T-helper 2 cell treated with Interferon-gamma antibody and Interleukin-4, amounts not matched to agents 100 ng/mL and 5 ng/mL, for 36 hours (primary cell): ENCODE data around the gene DRD5. TPM values are rescaled to one million over a fixed set of nuclear protein-coding genes. Genes with fewer than 3 reads are reported as not detected.

Source experiments
- intact Hi-C: fragments of 100-400 bp; cut with micrococcal nuclease; formaldehyde crosslinking; loops from one replicate; pipeline ENCODE4 v1.15.1; 2023
- total RNA-seq: library from RNA; stranded (reverse); gene quantifications from 2 replicates; pipeline ENCODE4 v1.2.3, GENCODE V29; 2022

The DRD5 gene
- total RNA-seq, 1 donor from 2014 or later, result not detected

DNA sequence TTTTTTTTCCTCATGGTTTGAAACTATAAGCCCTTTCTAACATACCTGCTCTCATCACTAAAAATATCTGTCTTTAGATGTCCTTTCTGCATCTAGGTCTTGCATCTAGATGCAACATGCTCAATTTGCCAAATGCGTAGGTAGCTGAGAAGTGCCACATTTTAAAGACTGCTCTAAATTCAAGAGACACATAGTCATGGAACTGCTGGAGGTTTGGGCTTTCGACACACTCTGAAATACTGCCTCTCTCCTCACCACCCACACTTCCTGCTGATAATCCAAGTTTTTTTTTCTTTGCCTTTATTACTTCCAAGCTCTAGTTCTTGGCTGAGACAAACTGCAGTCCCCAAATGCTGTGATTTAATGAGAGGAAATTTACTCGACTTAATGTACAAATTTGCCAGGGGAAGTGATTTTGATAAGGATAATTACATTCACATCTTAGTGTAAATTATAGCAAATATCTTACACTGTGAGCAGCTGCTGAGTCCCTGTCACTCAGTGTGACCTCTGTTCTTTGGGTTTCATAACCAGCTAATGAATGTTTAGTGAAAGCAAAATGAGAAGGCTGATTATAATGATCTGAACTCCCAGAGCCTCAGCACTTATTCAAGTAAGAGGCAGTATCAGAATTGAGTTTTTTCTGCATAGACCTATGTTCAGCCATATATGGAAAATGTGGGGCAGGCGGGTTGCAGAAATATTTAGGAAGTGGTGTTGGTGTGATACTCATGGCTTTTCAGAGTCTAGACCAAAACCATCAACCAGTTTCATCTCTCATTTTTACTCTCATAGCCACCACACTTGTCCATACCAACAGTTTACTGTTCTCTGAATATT, 31.3 kb downstream of the DRD5 start:
- intact Hi-C loops, result no loop called here

DNA sequence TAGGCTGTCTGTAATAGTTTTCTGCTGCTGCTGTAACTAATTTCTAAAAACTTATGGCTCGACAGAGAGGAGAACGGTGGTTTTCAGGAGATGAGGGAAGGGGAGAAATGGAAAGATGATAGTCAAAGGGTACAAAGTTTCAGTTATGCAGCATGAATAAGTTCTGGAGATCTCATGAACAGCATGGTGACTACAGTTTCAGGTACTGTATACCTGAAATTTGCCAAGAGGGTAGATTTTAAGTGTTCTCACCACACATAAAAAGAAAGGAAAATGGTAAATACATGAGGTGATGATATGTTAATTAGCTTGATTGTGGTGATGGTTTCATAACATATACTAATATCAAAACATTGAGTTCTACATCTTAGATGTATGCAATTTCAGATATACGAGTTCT, 34.9 kb downstream of the DRD5 start:
- intact Hi-C loops, result no loop called here

DNA sequence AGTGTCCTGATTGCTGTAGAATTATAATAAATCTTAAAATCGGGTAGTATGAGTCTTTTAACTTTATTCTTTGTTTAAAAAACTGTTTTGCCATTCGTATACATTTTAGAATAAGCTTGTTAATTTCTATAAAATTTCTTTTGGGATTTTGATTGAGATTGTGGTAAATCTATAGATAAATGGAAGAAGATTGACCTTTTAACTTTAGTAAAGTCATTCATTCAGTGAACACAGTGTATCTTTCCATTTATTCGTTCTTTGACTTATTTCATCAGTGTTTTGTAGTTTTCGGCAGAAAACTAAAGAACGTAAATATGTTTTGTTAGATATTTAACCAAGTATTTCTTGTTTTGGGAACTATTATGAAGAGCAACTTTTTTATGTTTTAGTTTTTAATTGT, 38.9 kb downstream of the DRD5 start:
- intact Hi-C loops, result no loop called here

DNA sequence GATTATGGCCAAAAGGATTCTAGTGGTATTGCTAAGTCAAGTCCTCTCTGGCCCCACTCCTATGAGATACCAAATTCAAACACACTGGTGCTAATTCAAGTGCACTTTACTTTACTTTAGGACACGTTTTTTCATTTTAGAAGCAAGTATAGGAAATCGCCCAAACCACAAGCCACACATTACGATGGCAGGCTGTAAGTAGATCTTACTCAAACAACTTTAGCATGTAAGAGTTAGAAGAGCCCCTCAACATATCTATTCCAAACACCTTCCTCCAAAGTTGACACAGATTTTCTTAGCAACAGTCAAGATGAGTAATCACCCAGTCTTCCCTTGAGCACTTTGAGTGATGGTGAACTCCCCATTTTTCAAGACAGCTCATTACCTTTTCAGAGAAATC, 43.6 kb downstream of the DRD5 start:
- intact Hi-C loops, result no loop called here

DNA sequence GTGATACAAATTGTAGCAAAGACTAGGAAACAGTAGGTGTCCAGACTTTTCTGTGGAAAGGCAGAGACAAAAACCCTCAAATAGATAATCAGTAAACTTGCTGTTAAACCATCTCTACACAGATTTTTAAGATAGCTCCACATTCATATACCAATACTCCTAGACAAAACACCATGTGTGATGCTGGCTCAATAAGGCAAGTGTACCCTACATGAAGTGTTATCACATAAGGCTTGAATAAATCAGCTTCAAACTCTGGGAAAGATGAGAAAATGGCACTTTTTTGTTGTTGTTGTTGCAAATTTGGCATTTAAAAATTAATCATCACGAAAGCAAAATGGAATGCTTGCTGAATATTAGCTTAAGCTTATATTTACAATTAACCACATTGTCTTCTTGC, 45.1 kb downstream of the DRD5 start:
- intact Hi-C loops, result no loop called here

DNA sequence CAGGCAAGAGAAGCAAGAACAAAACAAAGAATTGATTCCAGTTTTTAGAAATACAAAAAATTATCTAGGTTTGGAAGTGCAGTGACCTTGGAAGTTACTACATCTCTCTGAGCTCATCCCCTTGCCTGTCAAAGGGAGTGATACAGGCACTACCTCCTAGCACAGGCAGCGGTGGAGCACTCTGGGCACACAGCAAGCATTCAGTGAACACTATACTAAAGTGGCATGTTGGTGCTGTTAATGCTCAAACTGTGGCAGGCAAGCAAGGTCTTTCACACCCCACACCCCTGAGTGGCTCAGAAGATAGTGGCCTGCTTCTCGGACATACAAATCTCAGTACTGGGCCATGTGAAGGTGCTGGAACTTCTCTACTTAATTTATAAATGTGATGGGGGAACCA, 51.2 kb downstream of the DRD5 start:
- intact Hi-C loops, result no loop called here

DNA sequence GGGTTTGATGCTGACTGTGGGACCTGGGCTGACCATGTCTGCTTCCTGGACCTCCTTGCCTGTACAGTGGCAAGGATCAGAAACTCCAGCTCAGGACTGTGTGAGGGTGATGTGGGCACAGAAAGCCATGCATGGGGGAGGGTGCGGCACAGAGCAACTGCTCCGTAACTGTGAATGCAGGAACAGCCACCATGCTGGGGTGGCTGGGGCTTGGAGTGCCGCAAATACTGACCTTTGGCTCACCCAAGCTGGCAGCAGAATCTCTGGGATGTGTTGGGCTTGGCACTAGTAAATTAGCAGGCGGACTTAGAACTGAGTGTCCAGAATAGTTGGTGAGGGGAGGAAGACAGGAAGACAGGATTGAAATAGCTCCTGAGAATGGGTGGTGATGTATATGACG, 52.0 kb downstream of the DRD5 start:
- intact Hi-C loops, result no loop called here

Other genes starting within 250 kb of the DRD5 start
- 3.1 and 3.2 TPM in 2 replicates for gene SLC2A9, start 239.9 kb downstream of the DRD5 start, total RNA-seq